MM.1S (cell line): ENCODE data around the gene ITPKC.

Experiments used
- DNase-seq: peaks from one replicate; pipeline ENCODE4 v3.0.0-alpha.2; 2015
- H2AFZ ChIP-seq: fragments of 300-600 bp; sonication (generic); 2 replicates; pipeline ENCODE4 v1.6.0; 2016; ENCODE audit warnings: antibody characterized with exemption, low read length
- H3F3A ChIP-seq: fragments of 300-600 bp; sonication (generic); 2 replicates; pipeline ENCODE4 v1.6.1; 2016; ENCODE audit warnings: mild to moderate bottlenecking, antibody characterized with exemption, low read length, moderate library complexity, mixed read lengths; ENCODE audit not compliant: insufficient read depth
- H3K27ac ChIP-seq: fragments of 300-600 bp; sonication (generic); 2 replicates; pipeline ENCODE4 v1.5.1; 2016; ENCODE audit warnings: mild to moderate bottlenecking, low read length
- H3K27me3 ChIP-seq: fragments of 300-600 bp; sonication (generic); replicated peaks from 2 replicates; pipeline ENCODE4 v1.6.0; 2016; ENCODE audit warnings: low read length; ENCODE audit not compliant: insufficient read depth
- H3K36me3 ChIP-seq: fragments of 300-600 bp; sonication (generic); replicated peaks from 2 replicates; pipeline ENCODE4 v1.6.1; 2016; ENCODE audit warnings: mild to moderate bottlenecking, low read length, mixed read lengths; ENCODE audit not compliant: insufficient read depth
- H3K4me1 ChIP-seq: fragments of 300-600 bp; sonication (generic); 2 replicates; pipeline ENCODE4 v1.6.1; 2016; ENCODE audit warnings: low read length, mixed read lengths
- H3K4me2 ChIP-seq: fragments of 300-600 bp; sonication (generic); 2 replicates; pipeline ENCODE4 v1.6.0; 2016; ENCODE audit warnings: low read depth, low read length
- H3K4me3 ChIP-seq: fragments of 300-600 bp; sonication (generic); 2 replicates; pipeline ENCODE4 v1.5.1; 2016; ENCODE audit warnings: low read length, mixed read lengths
- H3K79me2 ChIP-seq: fragments of 300-600 bp; sonication (generic); 2 replicates; pipeline ENCODE4 v1.6.1; 2016; ENCODE audit warnings: mixed run types, low read length, mixed read lengths
- H3K9ac ChIP-seq: fragments of 300-600 bp; sonication (generic); 2 replicates; pipeline ENCODE4 v1.6.1; 2016; ENCODE audit warnings: low read length, mixed read lengths
- H3K9me2 ChIP-seq: fragments of 300-600 bp; sonication (generic); replicated peaks from 2 replicates; pipeline ENCODE4 v1.6.1; 2016; ENCODE audit warnings: mild to moderate bottlenecking, low read length, mixed read lengths; ENCODE audit not compliant: insufficient read depth
- H3K9me3 ChIP-seq: fragments of 300-600 bp; sonication (generic); replicated peaks from 2 replicates; pipeline ENCODE4 v1.6.1; 2016; ENCODE audit warnings: mild to moderate bottlenecking, low read length, mixed read lengths; ENCODE audit not compliant: insufficient read depth
- H4K20me1 ChIP-seq: fragments of 300-600 bp; sonication (generic); 2 replicates; pipeline ENCODE4 v1.6.1; 2016; ENCODE audit warnings: mild to moderate bottlenecking, low read length, moderate library complexity, mixed read lengths; ENCODE audit not compliant: insufficient read depth
- EZH2 ChIP-seq: fragments of 300-600 bp; sonication (generic); optimal IDR thresholded peaks from 2 replicates; pipeline ENCODE3; 2017; ENCODE audit warnings: low read depth, mild to moderate bottlenecking, antibody characterized with exemption, low read length, mixed read lengths
- EZH2phosphoT487 ChIP-seq: fragments of 300-600 bp; sonication (generic); IDR thresholded peaks from 2 replicates; pipeline ENCODE4 v1.6.1; 2018; ENCODE audit warnings: antibody characterized with exemption, low read length
- TF ChIP-seq, protein P1 (sequence below): fragments of 300-600 bp; sonication (generic); IDR thresholded peaks from 2 replicates; pipeline ENCODE4 v1.5.1; 2016; ENCODE audit warnings: antibody characterized with exemption, low read length, mixed read lengths

The ITPKC gene

DNA sequence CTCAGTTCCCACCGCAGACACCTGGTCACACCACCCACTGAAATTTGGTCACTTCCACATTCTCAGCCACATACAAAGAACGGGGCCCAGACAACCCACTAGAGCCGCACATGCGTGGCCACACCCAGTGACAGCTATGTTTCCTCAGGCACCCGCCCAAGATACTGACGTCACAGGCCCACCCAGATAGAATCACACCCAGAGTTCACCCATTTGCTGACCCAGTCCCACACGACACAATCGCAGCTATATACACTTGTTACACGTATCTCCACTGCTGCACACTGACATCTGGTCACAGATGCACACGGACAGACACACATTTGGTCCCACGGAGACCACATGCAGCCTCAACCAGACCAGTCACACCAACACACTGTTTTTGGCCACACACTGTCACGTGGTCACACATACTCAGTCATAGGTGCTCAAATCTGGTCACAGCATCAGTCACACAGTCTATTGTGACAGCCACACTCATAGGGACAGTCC lies 29.3 kb upstream of the ITPKC start:
- Histone ChIP-seq H4K20me1 (no peaks in the 10 kb centered on the region), H2AFZ (no peak overlapping the region), H3F3A (no peaks in the 10 kb centered on the region), H3K27ac (no peak overlapping the region), H3K79me2 (no peaks in the 10 kb centered on the region), H3K27me3 (no peaks in the 10 kb centered on the region), H3K4me3 (no peak overlapping the region), H3K9me2 (no peaks in the 10 kb centered on the region), H3K36me3 (no peaks in the 10 kb centered on the region), H3K4me2 (no peak overlapping the region), H3K9me3 (no peaks in the 10 kb centered on the region), H3K9ac (no peak overlapping the region), H3K4me1 (no peaks in the 10 kb centered on the region)
- TF ChIP-seq EZH2 = no peak
- TF ChIP-seq, protein P1, sequence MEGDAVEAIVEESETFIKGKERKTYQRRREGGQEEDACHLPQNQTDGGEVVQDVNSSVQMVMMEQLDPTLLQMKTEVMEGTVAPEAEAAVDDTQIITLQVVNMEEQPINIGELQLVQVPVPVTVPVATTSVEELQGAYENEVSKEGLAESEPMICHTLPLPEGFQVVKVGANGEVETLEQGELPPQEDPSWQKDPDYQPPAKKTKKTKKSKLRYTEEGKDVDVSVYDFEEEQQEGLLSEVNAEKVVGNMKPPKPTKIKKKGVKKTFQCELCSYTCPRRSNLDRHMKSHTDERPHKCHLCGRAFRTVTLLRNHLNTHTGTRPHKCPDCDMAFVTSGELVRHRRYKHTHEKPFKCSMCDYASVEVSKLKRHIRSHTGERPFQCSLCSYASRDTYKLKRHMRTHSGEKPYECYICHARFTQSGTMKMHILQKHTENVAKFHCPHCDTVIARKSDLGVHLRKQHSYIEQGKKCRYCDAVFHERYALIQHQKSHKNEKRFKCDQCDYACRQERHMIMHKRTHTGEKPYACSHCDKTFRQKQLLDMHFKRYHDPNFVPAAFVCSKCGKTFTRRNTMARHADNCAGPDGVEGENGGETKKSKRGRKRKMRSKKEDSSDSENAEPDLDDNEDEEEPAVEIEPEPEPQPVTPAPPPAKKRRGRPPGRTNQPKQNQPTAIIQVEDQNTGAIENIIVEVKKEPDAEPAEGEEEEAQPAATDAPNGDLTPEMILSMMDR = no peak
- no peak for TF ChIP-seq EZH2phosphoT487
- DNase-seq = no peak

DNA sequence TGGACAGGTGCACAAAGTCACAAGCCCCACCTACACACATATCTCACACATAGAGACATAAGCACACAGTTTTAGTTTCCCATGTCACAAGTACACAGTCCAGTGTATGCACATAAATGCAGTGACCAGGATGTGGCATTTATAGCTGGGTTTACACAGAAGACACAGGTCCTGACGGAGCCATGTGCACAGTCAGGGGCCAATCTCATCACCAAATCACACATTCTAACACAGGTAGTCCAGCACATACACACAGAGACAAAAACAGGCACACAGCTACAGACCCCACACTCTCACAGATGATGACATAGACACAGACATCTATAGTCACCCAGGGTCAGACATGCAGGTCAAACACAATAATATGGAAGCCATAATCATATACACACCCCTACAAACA lies 28.6 kb upstream of the ITPKC start:
- H3K27ac ChIP-seq = no peak overlapping the region
- H3K4me3 ChIP-seq = no peak overlapping the region
- no peaks in the 10 kb centered on the region for H3K4me1 ChIP-seq
- H3K4me2 ChIP-seq = no peak overlapping the region
- H4K20me1 ChIP-seq = no peaks in the 10 kb centered on the region
- no peak for DNase-seq
- no peaks in the 10 kb centered on the region for H3K36me3 ChIP-seq
- H3K9me3 ChIP-seq = no peaks in the 10 kb centered on the region
- no peaks in the 10 kb centered on the region for H3K9me2 ChIP-seq
- H3F3A ChIP-seq = no peaks in the 10 kb centered on the region
- H2AFZ ChIP-seq = no peak overlapping the region
- no peaks in the 10 kb centered on the region for H3K79me2 ChIP-seq
- no peaks in the 10 kb centered on the region for H3K27me3 ChIP-seq
- H3K9ac ChIP-seq = no peak overlapping the region
- TF ChIP-seq EZH2 = no peak
- TF ChIP-seq EZH2phosphoT487 = no peak
- TF ChIP-seq, protein P1 = no peak

DNA sequence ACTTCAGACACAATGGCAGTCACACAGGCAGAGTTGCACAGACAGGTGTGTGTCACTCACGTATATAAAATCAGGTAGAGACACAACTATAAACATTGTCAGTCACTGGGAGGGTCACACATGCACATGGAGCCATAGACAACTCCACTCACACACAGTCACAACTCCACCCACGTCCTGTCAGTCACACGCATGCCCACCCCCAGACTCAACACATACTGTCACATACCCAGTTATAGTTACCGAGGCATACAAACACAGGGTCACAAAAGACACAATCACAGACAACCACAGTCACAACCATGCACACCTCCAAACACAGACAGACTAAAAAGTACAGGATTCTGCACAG lies 27.9 kb upstream of the ITPKC start:
- Histone ChIP-seq H3K4me3 (no peak overlapping the region), H2AFZ (no peak overlapping the region), H3K27ac (no peak overlapping the region), H3F3A (no peaks in the 10 kb centered on the region), H3K4me1 (no peaks in the 10 kb centered on the region), H3K27me3 (no peaks in the 10 kb centered on the region), H3K9me3 (no peaks in the 10 kb centered on the region), H3K9me2 (no peaks in the 10 kb centered on the region), H3K4me2 (no peak overlapping the region), H3K9ac (no peak overlapping the region), H3K79me2 (no peaks in the 10 kb centered on the region), H3K36me3 (no peaks in the 10 kb centered on the region), H4K20me1 (no peaks in the 10 kb centered on the region)
- no peak for DNase-seq
- TF ChIP-seq, protein P1 = no peak
- TF ChIP-seq EZH2phosphoT487 (no peak), EZH2 (no peak)
